D721Med (cell line): Measurements from ENCODE around the gene CDH16.

Experiments
- DNase-seq: peaks from one replicate; pipeline ENCODE4 v3.0.0; 2011; ENCODE audit warnings: low spot score; ENCODE audit not compliant: insufficient read length
- FAIRE-seq: peaks from 2 replicates; lab custom pipeline; 2011; peaks lifted over from hg19 to GRCh38; lab: Jason Lieb, UNC
- TF ChIP-seq, protein P1 (sequence below): IDR thresholded peaks from 2 replicates; pipeline ENCODE4 v1.5.1; 2012; ENCODE audit warnings: mild to moderate bottlenecking, control low read depth; ENCODE audit not compliant: insufficient read depth; ENCODE audit errors: missing control alignments

CDH16 gene

DNA sequence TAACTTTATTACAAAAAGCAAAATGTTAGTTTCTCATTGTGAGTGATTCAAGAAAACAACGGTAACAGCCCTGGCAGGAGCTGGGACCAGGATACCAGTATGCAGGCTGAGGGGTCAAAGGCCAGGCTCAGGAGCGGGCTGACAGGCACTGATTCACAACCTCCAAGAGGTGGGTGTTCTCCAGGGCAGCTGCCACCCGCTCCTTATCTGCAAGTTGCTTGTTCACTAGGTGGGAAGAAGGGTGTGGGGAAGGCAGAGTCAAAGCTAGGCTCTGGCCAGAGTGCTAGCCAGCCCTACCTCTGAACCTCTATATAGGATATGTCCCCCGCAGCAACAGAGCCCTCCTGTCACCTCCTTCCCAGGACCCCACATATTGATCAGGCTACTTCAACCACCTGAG lies 13.4 kb upstream of the CDH16 start:
- no peak for FAIRE-seq
- no peak for DNase-seq
- TF ChIP-seq, protein P1, sequence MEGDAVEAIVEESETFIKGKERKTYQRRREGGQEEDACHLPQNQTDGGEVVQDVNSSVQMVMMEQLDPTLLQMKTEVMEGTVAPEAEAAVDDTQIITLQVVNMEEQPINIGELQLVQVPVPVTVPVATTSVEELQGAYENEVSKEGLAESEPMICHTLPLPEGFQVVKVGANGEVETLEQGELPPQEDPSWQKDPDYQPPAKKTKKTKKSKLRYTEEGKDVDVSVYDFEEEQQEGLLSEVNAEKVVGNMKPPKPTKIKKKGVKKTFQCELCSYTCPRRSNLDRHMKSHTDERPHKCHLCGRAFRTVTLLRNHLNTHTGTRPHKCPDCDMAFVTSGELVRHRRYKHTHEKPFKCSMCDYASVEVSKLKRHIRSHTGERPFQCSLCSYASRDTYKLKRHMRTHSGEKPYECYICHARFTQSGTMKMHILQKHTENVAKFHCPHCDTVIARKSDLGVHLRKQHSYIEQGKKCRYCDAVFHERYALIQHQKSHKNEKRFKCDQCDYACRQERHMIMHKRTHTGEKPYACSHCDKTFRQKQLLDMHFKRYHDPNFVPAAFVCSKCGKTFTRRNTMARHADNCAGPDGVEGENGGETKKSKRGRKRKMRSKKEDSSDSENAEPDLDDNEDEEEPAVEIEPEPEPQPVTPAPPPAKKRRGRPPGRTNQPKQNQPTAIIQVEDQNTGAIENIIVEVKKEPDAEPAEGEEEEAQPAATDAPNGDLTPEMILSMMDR, result no peak

DNA sequence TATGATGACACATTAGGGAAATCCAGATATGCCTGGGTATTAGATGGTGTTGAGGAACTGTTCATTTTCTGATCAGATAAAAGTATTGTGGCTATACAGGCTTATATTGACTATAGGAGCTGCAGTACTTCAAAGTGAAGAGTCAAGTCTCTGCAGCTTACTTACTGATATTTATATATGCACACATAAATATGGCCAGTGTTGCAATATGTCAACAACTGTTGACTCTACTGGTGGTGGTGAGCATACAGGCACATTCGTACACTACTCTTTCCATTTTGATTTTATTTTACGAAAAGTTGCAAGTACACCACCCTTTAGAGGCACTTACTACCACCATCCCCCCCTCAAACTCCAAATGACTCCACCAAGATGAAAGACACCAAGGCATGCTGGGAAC lies 13.0 kb upstream of the CDH16 start:
- no peak for DNase-seq
- TF ChIP-seq, protein P1, result no peak
- FAIRE-seq, result no peak

DNA sequence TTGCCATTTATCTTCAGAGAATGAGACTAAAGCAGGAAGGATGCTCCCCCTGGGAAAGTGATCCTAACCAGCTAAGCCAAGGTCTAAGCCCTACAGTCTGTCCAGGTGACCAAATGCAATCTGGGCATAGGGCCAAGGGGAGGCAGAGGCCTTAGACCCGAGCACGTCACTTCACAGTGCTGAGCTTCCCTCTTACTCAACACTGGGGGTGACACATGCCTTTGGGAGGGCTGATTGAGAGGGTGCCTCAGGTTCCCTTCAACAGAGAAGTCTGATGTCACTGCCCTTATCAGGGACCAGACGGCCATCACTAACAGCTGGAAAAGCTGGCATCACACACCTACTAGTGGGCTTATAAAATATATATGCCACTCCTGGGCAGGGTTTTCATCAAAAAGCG lies 11.5 kb upstream of the CDH16 start:
- FAIRE-seq (no peak), DNase-seq (no peak)

DNA sequence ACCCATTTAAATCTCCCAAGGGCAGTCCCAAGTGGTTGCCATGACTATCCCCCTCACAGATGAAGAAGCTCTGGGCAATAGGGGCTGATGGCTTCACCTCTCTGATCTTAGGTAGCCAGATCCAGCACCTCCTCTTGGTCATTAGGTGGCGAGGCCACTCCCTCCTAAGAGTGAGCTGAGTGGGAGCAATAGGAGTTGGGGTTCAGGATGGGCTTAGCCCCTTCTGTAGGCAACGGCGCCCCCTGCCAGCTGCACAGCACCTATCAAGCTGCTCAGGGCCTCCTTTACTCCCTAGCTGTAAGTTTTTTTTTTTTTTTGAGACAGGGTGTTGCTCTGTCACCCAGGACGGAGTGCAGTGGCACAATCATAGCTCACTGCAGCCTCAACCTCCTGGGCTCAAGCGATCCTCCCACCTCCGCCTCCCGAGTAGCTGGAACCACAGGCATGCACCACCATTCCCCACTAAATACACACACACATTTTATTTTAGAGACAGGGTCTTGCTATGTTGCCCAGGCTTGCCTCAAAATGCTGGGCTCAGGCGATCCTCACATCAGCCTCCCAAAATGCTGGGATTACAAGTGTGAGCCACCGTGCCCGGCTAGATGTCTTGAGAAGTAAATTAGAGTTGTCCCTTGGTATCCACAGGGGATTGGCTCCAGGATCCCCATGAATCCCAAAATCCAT lies 10.2 kb upstream of the CDH16 start:
- TF ChIP-seq, protein P1, result peak; percentile 50
- FAIRE-seq (no peak), DNase-seq (no peak)

More for the DNA sequence above, 11.5 kb upstream of the CDH16 start:
- TF ChIP-seq, protein P1, result no peak

DNA sequence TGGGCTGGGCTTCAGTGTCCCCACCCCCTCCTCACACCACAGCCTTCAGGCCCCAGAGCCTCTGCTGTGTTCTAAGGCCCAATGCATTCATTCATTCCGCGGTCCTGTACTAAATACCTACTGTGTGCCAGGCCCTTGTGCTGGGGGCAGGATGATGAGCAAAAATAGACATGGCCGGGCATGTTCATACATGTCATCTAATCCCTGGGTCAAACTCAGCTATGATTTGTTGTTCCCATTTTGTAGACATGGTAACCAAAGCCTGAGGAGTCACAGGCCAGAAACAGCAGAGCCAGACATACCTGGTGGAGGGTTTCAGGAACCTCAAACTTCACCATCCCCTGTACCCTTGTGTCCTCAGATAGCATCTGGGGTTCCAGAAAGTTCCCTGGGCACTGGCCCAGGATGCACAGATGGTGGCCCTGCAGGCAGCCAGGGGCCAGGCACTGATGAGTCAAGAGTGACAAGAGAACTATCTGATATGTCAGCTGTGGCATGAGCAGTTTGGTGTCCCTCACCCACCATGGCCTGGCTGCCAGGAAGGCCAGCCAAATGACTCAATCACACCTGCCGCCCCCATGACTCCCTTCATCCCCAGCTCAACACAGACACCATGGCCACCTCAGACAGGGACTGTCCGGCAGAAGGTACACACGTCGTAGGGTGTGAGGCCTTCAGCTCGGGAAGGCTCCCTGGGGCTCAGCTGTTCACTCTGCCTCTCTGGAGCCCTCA lies 9.4 kb upstream of the CDH16 start:
- no peak for FAIRE-seq
- no peak for DNase-seq

GRCh38 chr16:66926961-66927436 lies 8.3 kb upstream of the CDH16 start:
- FAIRE-seq (no peak), DNase-seq (no peak)
- TF ChIP-seq, protein P1, result no peak

More for the DNA sequence above, 9.4 kb upstream of the CDH16 start:
- TF ChIP-seq, protein P1, result no peak
